CD4-positive, alpha-beta T cell (primary cell): ENCODE data around the gene CCDC150. TPM values are rescaled to one million over a fixed set of nuclear protein-coding genes. Genes with fewer than 3 reads are reported as not detected.

Experiments
- ATAC-seq: fragments of 200-7000 bp; cut with Tn5 transposase; one replicate; pipeline ENCODE4 v1.10.0; 2022; ENCODE audit warnings: mild to moderate bottlenecking; ENCODE audit not compliant: poor library complexity
- CTCF ChIA-PET: fragments of 350-600 bp; sonication (Branson Sonifier 250); formaldehyde crosslinking; loops from one replicate; lab custom pipeline; 2021; ENCODE audit warnings: antibody characterized with exemption, inconsistent platforms; lab: Charles Lee
- POLR2A ChIA-PET: fragments of 350-600 bp; sonication (Branson Sonifier 250); formaldehyde crosslinking; loops from one replicate; lab custom pipeline; 2021; ENCODE audit warnings: antibody characterized with exemption, inconsistent platforms; lab: Charles Lee
- DNase-seq, 14 experiments: peaks; one replicate each; pipeline ENCODE4 v3.0.0-alpha.2; 2013 to 2020; ENCODE audit warnings: mixed read lengths in 2 of 14
- H3K27ac ChIP-seq, 2 donors: one replicate each; pipeline versions ENCODE4 v1.5.1 to v1.7.0; 2013; ENCODE audit warnings: low read length in 2 of 2, low read depth in 1 of 2, mild to moderate bottlenecking in 1 of 2
- H3K27me3 ChIP-seq, 2 experiments: 1 replicate in 1 of 2; 2 replicates in 1 of 2; pipeline versions ENCODE4 v1.6.1 to v1.7.0; 2013; ENCODE audit warnings: low read length in 2 of 2, control low read depth in 1 of 2, mild to moderate bottlenecking in 1 of 2, moderate library complexity in 1 of 2; ENCODE audit not compliant: insufficient read depth in 2 of 2, control insufficient read depth in 1 of 2
- H3K36me3 ChIP-seq: one replicate; pipeline ENCODE4 v1.6.1; 2013; ENCODE audit warnings: low read length, control low read depth; ENCODE audit not compliant: insufficient read depth
- H3K4me1 ChIP-seq: one replicate; pipeline ENCODE4 v1.6.1; 2013; ENCODE audit warnings: low read length, control low read depth; ENCODE audit not compliant: insufficient read depth
- H3K4me3 ChIP-seq: one replicate; pipeline ENCODE4 v1.5.1; 2013; ENCODE audit warnings: mild to moderate bottlenecking, low read length, moderate library complexity
- H3K9me3 ChIP-seq, 2 experiments: 1 replicate in 1 of 2; 2 replicates in 1 of 2; pipeline versions ENCODE4 v1.6.1 to v1.7.0; 2013; ENCODE audit warnings: low read length in 2 of 2, mild to moderate bottlenecking in 2 of 2, control low read depth in 1 of 2, moderate library complexity in 1 of 2; ENCODE audit not compliant: control insufficient read depth in 1 of 2, insufficient read depth in 1 of 2
- H3K27ac Mint-ChIP-seq: one replicate; pipeline ENCODE4 v1.8.0; 2020; ENCODE audit warnings: mixed read lengths
- H3K27me3 Mint-ChIP-seq: one replicate; pipeline ENCODE4 v1.8.0; 2021; ENCODE audit warnings: mixed read lengths
- H3K36me3 Mint-ChIP-seq: one replicate; pipeline ENCODE4 v1.8.0; 2021; ENCODE audit warnings: low read depth, mixed read lengths
- H3K4me1 Mint-ChIP-seq: one replicate; pipeline ENCODE4 v1.8.0; 2021; ENCODE audit warnings: low read depth, mixed read lengths
- H3K4me3 Mint-ChIP-seq: one replicate; pipeline ENCODE4 v1.8.0; 2020; ENCODE audit warnings: mild to moderate bottlenecking, mixed read lengths
- H3K9me3 Mint-ChIP-seq: one replicate; pipeline ENCODE4 v1.8.0; 2020; ENCODE audit warnings: mixed read lengths
- CTCF ChIP-seq: fragments of 200-600 bp; IDR thresholded peaks from one replicate; pipeline ENCODE4 v1.8.0; 2022; ENCODE audit warnings: antibody characterized with exemption, mild to moderate bottlenecking
- intact Hi-C, 2 experiments: fragments of 100-400 bp; cut with DNase I in 1 of 2; cut with micrococcal nuclease in 1 of 2; formaldehyde crosslinking; loops; one replicate each; pipeline versions ENCODE4 v1.15.1 to v1.9.0; 2023 to 2025; cut with DNase I, micrococcal nuclease
- total RNA-seq, 174 experiments: library from RNA in 2 of 174; stranded (reverse) in 2 of 174; gene quantifications; one replicate each; pipeline ENCODE4 v1.2.3 and lab custom pipeline; 2021 to 2026

The CCDC150 gene
- total RNA-seq, 2 experiments from 2014 or later: 0.22 to 0.75 TPM

DNA sequence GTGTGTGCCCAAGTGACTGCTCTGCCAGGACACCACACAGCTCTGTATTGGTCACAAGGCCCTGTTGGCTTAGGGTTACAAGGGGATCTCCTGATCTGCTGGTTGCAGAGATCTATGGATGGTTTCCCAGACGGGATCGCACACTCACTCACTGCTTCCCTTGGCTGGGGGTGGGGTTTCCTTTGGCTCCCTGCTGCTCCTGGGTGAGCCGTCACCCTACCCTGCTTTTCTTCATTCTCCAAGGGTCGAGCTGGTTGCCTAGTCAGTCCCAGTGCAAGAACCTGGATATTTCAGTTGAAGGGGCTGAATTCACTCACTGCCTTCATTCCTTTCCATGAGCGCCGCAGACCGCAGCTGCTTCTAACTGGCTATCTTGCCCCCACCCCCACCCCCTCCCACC is 103.7 kb downstream of the CCDC150 start:
- CTCF ChIA-PET: no interaction called here
- no peaks in the 10 kb centered on the region for H3K4me1 ChIP-seq
- H3K9me3 ChIP-seq: no peaks in the 10 kb centered on the region
- intact Hi-C loops: no loop called here
- H3K36me3 ChIP-seq: no peaks in the 10 kb centered on the region
- H3K27ac ChIP-seq: no peak overlapping the region
- no peaks in the 10 kb centered on the region for H3K4me1 Mint-ChIP-seq
- DNase-seq (no peak), ATAC-seq (no peak)
- no peak overlapping the region for H3K4me3 ChIP-seq
- no peaks in the 10 kb centered on the region for H3K36me3 Mint-ChIP-seq
- TF ChIP-seq CTCF: no peak
- H3K27ac Mint-ChIP-seq: no peak overlapping the region
- no peaks in the 10 kb centered on the region for H3K27me3 ChIP-seq
- no peak overlapping the region for H3K4me3 Mint-ChIP-seq
- H3K9me3 Mint-ChIP-seq: peaks cover 2% of the 10 kb centered on the region
- H3K27me3 Mint-ChIP-seq: no peaks in the 10 kb centered on the region
- POLR2A ChIA-PET: no interaction called here

DNA sequence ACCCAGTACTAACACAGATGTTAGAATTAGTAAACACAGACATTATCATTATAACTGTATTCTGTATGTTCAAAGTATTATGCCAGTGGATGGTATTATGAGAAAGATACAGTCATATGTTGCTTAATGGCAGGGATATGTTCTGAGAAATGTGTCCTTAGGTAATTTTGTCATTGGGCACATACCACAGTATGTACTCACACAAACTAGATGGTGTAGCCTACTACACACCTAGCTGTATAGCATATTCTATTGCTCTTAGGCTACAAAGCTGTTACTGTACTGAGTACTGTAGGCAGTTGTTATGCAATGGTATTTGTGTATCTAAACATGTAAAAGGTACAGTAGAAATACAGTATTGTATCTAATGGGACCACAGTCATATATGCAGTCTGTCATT is 106.2 kb downstream of the CCDC150 start:
- no peaks in the 10 kb centered on the region for H3K27me3 Mint-ChIP-seq
- Histone ChIP-seq H3K27me3 (no peaks in the 10 kb centered on the region), H3K4me1 (no peaks in the 10 kb centered on the region), H3K36me3 (no peaks in the 10 kb centered on the region), H3K4me3 (no peak overlapping the region), H3K9me3 (no peaks in the 10 kb centered on the region), H3K27ac (no peak overlapping the region)
- intact Hi-C loops: no loop called here
- DNase-seq (no peak), ATAC-seq (no peak)
- TF ChIP-seq CTCF: no peak
- no peaks in the 10 kb centered on the region for H3K4me1 Mint-ChIP-seq
- H3K4me3 Mint-ChIP-seq: no peak overlapping the region
- H3K36me3 Mint-ChIP-seq: no peaks in the 10 kb centered on the region
- no peaks in the 10 kb centered on the region for H3K9me3 Mint-ChIP-seq
- ChIA-PET POLR2A (no interaction called here), CTCF (interaction anchor here (1.0 kb wide), 1 partner anchor 22 kb away, joined by 3 read pairs; no protein-coding TSS in a partner anchor)
- H3K27ac Mint-ChIP-seq: no peak overlapping the region

DNA sequence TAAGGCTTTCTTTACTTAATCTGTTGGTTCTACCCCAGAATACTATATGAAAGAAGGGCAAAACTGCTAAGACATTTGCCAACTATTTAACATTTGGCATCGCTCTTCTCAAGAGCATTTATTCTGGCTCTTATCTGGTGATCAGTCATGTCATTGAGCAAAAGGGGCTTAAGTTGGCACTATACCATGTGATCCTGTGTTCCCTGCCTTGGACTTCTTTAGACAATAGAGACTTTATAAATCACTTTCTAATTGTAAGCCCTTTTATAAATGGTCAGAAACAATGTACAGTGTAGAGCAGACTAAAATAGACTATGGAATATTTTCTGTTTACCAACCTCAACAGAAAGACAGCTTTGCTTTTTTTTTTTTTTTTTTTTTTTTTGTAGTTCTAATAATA is 107.9 kb downstream of the CCDC150 start:
- no peak overlapping the region for H3K4me3 Mint-ChIP-seq
- no peaks in the 10 kb centered on the region for H3K27me3 ChIP-seq
- no peaks in the 10 kb centered on the region for H3K9me3 Mint-ChIP-seq
- no peak overlapping the region for H3K4me3 ChIP-seq
- H3K9me3 ChIP-seq: no peaks in the 10 kb centered on the region
- H3K36me3 Mint-ChIP-seq: no peaks in the 10 kb centered on the region
- no peak overlapping the region for H3K27ac ChIP-seq
- CTCF ChIA-PET: no interaction called here
- no peak for TF ChIP-seq CTCF
- DNase-seq (no peak), ATAC-seq (no peak)
- peaks cover 4% of the 10 kb centered on the region for H3K4me1 ChIP-seq
- peaks cover 6% of the 10 kb centered on the region for H3K4me1 Mint-ChIP-seq
- no peak overlapping the region for H3K27ac Mint-ChIP-seq
- intact Hi-C loops: no loop called here
- H3K36me3 ChIP-seq: no peaks in the 10 kb centered on the region
- H3K27me3 Mint-ChIP-seq: no peaks in the 10 kb centered on the region
- POLR2A ChIA-PET: no interaction called here
